WTC11 (cell line): ENCODE data around the gene SNRPA. TPM values are rescaled to one million over a fixed set of nuclear protein-coding genes. Genes with fewer than 3 reads are reported as not detected.

Experiments used
- ATAC-seq: fragments of 200-7000 bp; cut with Tn5 transposase; 2 replicates; pipeline ENCODE4 v1.10.0; 2021; ENCODE audit warnings: mild to moderate bottlenecking, moderate library complexity
- CTCF ChIA-PET: fragments of 300-600 bp; sonication (Branson Sonifier 250); formaldehyde crosslinking; loops from one replicate; lab custom pipeline; 2021; ENCODE audit warnings: antibody characterized with exemption; lab: Charles Lee
- POLR2A ChIA-PET: fragments of 350-600 bp; sonication (Branson Sonifier 250); formaldehyde crosslinking; loops from one replicate; lab custom pipeline; 2021; ENCODE audit warnings: antibody characterized with exemption; lab: Charles Lee
- DNase-seq: peaks from one replicate; pipeline ENCODE4 v3.0.0; 2021; ENCODE audit warnings: low spot score
- H3K27ac Mint-ChIP-seq: 2 replicates; pipeline ENCODE4 v1.8.0; 2021; ENCODE audit warnings: mixed read lengths
- H3K27me3 Mint-ChIP-seq: 2 replicates; pipeline ENCODE4 v1.8.0; 2021; ENCODE audit warnings: low read depth, mild to moderate bottlenecking, moderate library complexity, mixed read lengths
- H3K36me3 Mint-ChIP-seq: 2 replicates; pipeline ENCODE4 v1.8.0; 2021; ENCODE audit warnings: mixed read lengths
- H3K4me1 Mint-ChIP-seq: 2 replicates; pipeline ENCODE4 v1.8.0; 2022; ENCODE audit warnings: mixed read lengths
- H3K4me3 Mint-ChIP-seq: 2 replicates; pipeline ENCODE4 v1.8.0; 2021; ENCODE audit warnings: mild to moderate bottlenecking, moderate library complexity, mixed read lengths
- H3K9me3 Mint-ChIP-seq: 2 replicates; pipeline ENCODE4 v1.8.0; 2021; ENCODE audit warnings: mixed read lengths
- AR ChIP-seq: fragments of 250-450 bp; sonication (Bioruptor Pico); IDR thresholded peaks from 2 replicates; pipeline ENCODE4 v1.9.0; 2021; ENCODE audit warnings: mild to moderate bottlenecking
- ATF1 ChIP-seq: sonication (generic); formaldehyde crosslinking; IDR thresholded peaks from 2 replicates; pipeline ENCODE4 v1.8.1; 2023; ENCODE audit warnings: mild to moderate bottlenecking, moderate library complexity, missing genetic modification reagents
- E2F1 ChIP-seq: sonication (generic); formaldehyde crosslinking; IDR thresholded peaks from 2 replicates; pipeline ENCODE4 v1.8.0; 2022; ENCODE audit warnings: mild to moderate bottlenecking, missing genetic modification reagents
- FOXP1 ChIP-seq: sonication (generic); formaldehyde crosslinking; IDR thresholded peaks from 2 replicates; pipeline ENCODE4 v1.8.0; 2022; ENCODE audit warnings: missing genetic modification reagents, mild to moderate bottlenecking, moderate library complexity, borderline replicate concordance
- GTF2I ChIP-seq: fragments of 250-450 bp; sonication (Bioruptor Pico); conservative IDR thresholded peaks from 2 replicates; pipeline ENCODE4 v1.4.0; 2021; ENCODE audit warnings: mild to moderate bottlenecking
- HMGA2 ChIP-seq: fragments of 250-450 bp; sonication (Bioruptor Pico); IDR thresholded peaks from 2 replicates; pipeline ENCODE4 v1.4.0; 2021; ENCODE audit warnings: mild to moderate bottlenecking, moderate library complexity
- MYBL2 ChIP-seq: sonication (generic); formaldehyde crosslinking; IDR thresholded peaks from 2 replicates; pipeline ENCODE4 v1.8.1; 2023; ENCODE audit warnings: mild to moderate bottlenecking, moderate library complexity, missing genetic modification reagents
- OVOL2 ChIP-seq: fragments of 250-450 bp; sonication (Bioruptor Pico); IDR thresholded peaks from 2 replicates; pipeline ENCODE4 v1.9.0; 2021; ENCODE audit warnings: mild to moderate bottlenecking, borderline replicate concordance
- PREB ChIP-seq: sonication (generic); formaldehyde crosslinking; IDR thresholded peaks from 2 replicates; pipeline ENCODE4 v1.8.1; 2022; ENCODE audit warnings: mild to moderate bottlenecking, missing genetic modification reagents, moderate library complexity, borderline replicate concordance
- PRRX2 ChIP-seq: fragments of 250-450 bp; sonication (Bioruptor Pico); IDR thresholded peaks from 2 replicates; pipeline ENCODE4 v1.8.0; 2021; ENCODE audit warnings: mild to moderate bottlenecking
- SOX15 ChIP-seq: fragments of 250-450 bp; sonication (Bioruptor Pico); IDR thresholded peaks from 2 replicates; pipeline ENCODE4 v1.9.0; 2021; ENCODE audit warnings: mild to moderate bottlenecking
- ZNF121 ChIP-seq: sonication (generic); formaldehyde crosslinking; IDR thresholded peaks from 2 replicates; pipeline ENCODE4 v1.8.0; 2023; ENCODE audit warnings: missing genetic modification reagents
- ZNF232 ChIP-seq: sonication (generic); formaldehyde crosslinking; IDR thresholded peaks from 2 replicates; pipeline ENCODE4 v1.8.0; 2022; ENCODE audit warnings: mild to moderate bottlenecking, missing genetic modification reagents
- ZNF396 ChIP-seq: fragments of 250-450 bp; sonication (Bioruptor Pico); IDR thresholded peaks from 2 replicates; pipeline ENCODE4 v1.8.0; 2021; ENCODE audit warnings: mild to moderate bottlenecking, moderate library complexity, borderline replicate concordance
- ZNF416 ChIP-seq: fragments of 250-450 bp; sonication (Bioruptor Pico); IDR thresholded peaks from 2 replicates; pipeline ENCODE4 v1.9.0; 2021; ENCODE audit warnings: mild to moderate bottlenecking, inconsistent platforms
- ZNF512 ChIP-seq: sonication (generic); formaldehyde crosslinking; IDR thresholded peaks from 2 replicates; pipeline ENCODE4 v1.8.1; 2022; ENCODE audit warnings: missing genetic modification reagents, borderline replicate concordance
- total RNA-seq: library from RNA; stranded (reverse); gene quantifications from 3 replicates; pipeline ENCODE4 v1.2.3, GENCODE V29; 2021

The SNRPA gene
- total RNA-seq, 1 experiment from 2014 or later, result 227 TPM

GRCh38 chr19:40750058-40750873 is 737 bp upstream of the SNRPA start, which contains the start of gene ACTMAP (continued):
- no peak for TF ChIP-seq AR (CRISPR knock-in tag)
- TF ChIP-seq PREB, result no peak
- 0 out of 2 replicates have a peak, but pooled peaks have one; percentile 23 for TF ChIP-seq FOXP1 (CRISPR knock-in tag)
- TF ChIP-seq GTF2I (CRISPR knock-in tag), result no peak

GRCh38 chr19:40752257-40752781 is 1.3 kb downstream of the SNRPA start:
- Mint-ChIP-seq H3K4me3 (peak overlapping the region; percentile 99), H3K36me3 (peaks cover 51% of the 10 kb centered on the region), H3K9me3 (no peaks in the 10 kb centered on the region), H3K27ac (peak overlapping the region; percentile 100), H3K27me3 (no peaks in the 10 kb centered on the region), H3K4me1 (peaks cover 42% of the 10 kb centered on the region)
- POLR2A ChIA-PET, result interaction anchor here (1.0 to 2.5 kb wide), 4 partner anchors 25 to 61 kb away, joined by 5 to 10 read pairs (median 6); partner anchors contain the start of genes NUMBL and RAB4B
- TF ChIP-seq E2F1 (CRISPR knock-in tag) (no peak), MYBL2 (CRISPR knock-in tag) (no peak), HMGA2 (CRISPR knock-in tag) (no peak), PREB (no peak)
- DNase-seq (no peak), ATAC-seq (no peak)
- CTCF ChIA-PET, result interaction anchor here (0.6 to 2.5 kb wide), 8 partner anchors 10 to 89 kb away, joined by 3 to 10 read pairs (median 4); partner anchors contain the start of genes EGLN2 and RAB4B

- ATAC-seq, result no peak
- CTCF ChIA-PET, result interaction anchor here (1.2 to 1.8 kb wide), 4 partner anchors 10 to 64 kb away, joined by 4 to 8 read pairs (median 6); partner anchors contain the start of gene EGLN2
- peak overlapping the region; percentile 48 for H3K4me3 Mint-ChIP-seq
- H3K4me1 Mint-ChIP-seq, result peaks cover 34% of the 10 kb centered on the region
- POLR2A ChIA-PET, result interaction anchor here (0.5 to 1.0 kb wide), 3 partner anchors 19 to 169 kb away, joined by 3 to 6 read pairs (median 5); partner anchors contain the start of gene RAB4B
- DNase-seq, result no peak
- peak overlapping the region; percentile 76 for H3K27ac Mint-ChIP-seq
- H3K27me3 Mint-ChIP-seq, result no peaks in the 10 kb centered on the region
- peaks cover 67% of the 10 kb centered on the region for H3K36me3 Mint-ChIP-seq
- no peaks in the 10 kb centered on the region for H3K9me3 Mint-ChIP-seq
- TF ChIP-seq MYBL2 (CRISPR knock-in tag), result no peak
- no peak for TF ChIP-seq PREB
- TF ChIP-seq OVOL2 (CRISPR knock-in tag), result no peak
- TF ChIP-seq E2F1 (CRISPR knock-in tag), result no peak
- no peak for TF ChIP-seq ATF1 (CRISPR knock-in tag)
- no peak for TF ChIP-seq HMGA2 (CRISPR knock-in tag)
- no peak for TF ChIP-seq ZNF232 (CRISPR knock-in tag)
- no peak for TF ChIP-seq ZNF512 (CRISPR knock-in tag)
- no peak for TF ChIP-seq PRRX2 (CRISPR knock-in tag)
- no peak for TF ChIP-seq ZNF416 (CRISPR knock-in tag)
- no peak for TF ChIP-seq ZNF121 (CRISPR knock-in tag)
- TF ChIP-seq SOX15 (CRISPR knock-in tag), result no peak
- TF ChIP-seq ZNF396, result no peak
These were observed 3.7 kb downstream of the SNRPA start for GRCh38 chr19:40754611-40755247.
